Measurements from ENCODE around the gene SRSF5. TPM values are rescaled to one million over a fixed set of nuclear protein-coding genes. Genes with fewer than 3 reads are reported as not detected.
"Not testable (repeated sequence)": the region's sequence is repeated elsewhere in the genome, so short reads cannot be mapped to it uniquely, and the experiment has no call there.

The SRSF5 gene
- total and polyA plus RNA-seq, 2 donors (not counting 1 experiment from before 2014, with no cell fraction given), result 701 to 768 TPM

DNA sequence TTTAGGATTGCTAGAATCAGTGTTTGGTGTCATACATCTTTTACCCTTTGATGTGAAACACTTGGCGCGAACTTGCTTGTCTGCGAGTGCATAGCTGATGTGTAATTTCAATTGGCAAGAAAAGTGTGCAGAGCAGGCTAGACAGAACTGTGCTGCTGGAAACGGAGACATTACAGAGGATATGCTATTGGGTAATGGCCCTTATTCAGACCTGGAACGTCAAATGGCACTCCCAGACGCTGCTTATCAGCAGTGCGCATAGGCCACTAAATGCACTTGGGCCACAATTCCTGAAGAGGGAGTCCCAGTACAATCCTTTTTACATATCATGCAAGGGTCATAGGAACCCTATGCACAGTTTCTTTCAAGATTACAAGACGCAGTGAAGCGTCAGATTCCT lies 45.8 kb downstream of the SRSF5 start:
- TF ChIP-seq, protein P1, sequence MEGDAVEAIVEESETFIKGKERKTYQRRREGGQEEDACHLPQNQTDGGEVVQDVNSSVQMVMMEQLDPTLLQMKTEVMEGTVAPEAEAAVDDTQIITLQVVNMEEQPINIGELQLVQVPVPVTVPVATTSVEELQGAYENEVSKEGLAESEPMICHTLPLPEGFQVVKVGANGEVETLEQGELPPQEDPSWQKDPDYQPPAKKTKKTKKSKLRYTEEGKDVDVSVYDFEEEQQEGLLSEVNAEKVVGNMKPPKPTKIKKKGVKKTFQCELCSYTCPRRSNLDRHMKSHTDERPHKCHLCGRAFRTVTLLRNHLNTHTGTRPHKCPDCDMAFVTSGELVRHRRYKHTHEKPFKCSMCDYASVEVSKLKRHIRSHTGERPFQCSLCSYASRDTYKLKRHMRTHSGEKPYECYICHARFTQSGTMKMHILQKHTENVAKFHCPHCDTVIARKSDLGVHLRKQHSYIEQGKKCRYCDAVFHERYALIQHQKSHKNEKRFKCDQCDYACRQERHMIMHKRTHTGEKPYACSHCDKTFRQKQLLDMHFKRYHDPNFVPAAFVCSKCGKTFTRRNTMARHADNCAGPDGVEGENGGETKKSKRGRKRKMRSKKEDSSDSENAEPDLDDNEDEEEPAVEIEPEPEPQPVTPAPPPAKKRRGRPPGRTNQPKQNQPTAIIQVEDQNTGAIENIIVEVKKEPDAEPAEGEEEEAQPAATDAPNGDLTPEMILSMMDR (IDR thresholded peaks at IDR 0.05), result no peak
- no peak for TF ChIP-seq EZH2 (IDR thresholded peaks at IDR 0.05; ENCODE audit: borderline replicate concordance, insufficient read depth, low read depth, low read length, poor library complexity, severe bottlenecking)
- no peaks in the 10 kb centered on the region for H3K4me1 Mint-ChIP-seq
- peaks cover 0 to 3% (median 0%) of the 10 kb centered on the region in 3 donors for H3K9me3 ChIP-seq (ENCODE audit: control extremely low read depth in 1 of 3, control insufficient read depth in 2 of 3, insufficient read depth in 1 of 3, low read length in 2 of 3)
- WGBS (ENCODE audit: insufficient coverage), result 92% methylated on average over 9 of the region's 9 CpGs
- H3K4me1 ChIP-seq (ENCODE audit: control insufficient read depth in 2 of 2, insufficient read depth in 2 of 2, low read length in 2 of 2), result no peaks in the 10 kb centered on the region
- no peak overlapping the region for H3K27ac ChIP-seq (ENCODE audit: low read length in 2 of 2)
- no peak overlapping the region for H3K4me3 Mint-ChIP-seq
- ChIA-PET CTCF (no interaction called here), POLR2A (no interaction called here)
- H3K27ac Mint-ChIP-seq, result no peak overlapping the region
- H3K27me3 ChIP-seq (replicated peaks in 1 of 4; ENCODE audit: control extremely low read depth in 1 of 4, control insufficient read depth in 3 of 4, insufficient read depth in 4 of 4, low read length in 3 of 4), result no peaks in the 10 kb centered on the region
- intact Hi-C loops (cut with micrococcal nuclease), result no loop called here
- no peak overlapping the region for H3K9ac ChIP-seq (ENCODE audit: low read length)
- peaks cover 22% of the 10 kb centered on the region for H3K27me3 Mint-ChIP-seq
- no peaks in the 10 kb centered on the region for H3K9me3 Mint-ChIP-seq (ENCODE audit: insufficient read depth)
- ATAC-seq (ENCODE audit: low read depth), result no peak
- no peaks in the 10 kb centered on the region for H3K79me2 ChIP-seq (ENCODE audit: control insufficient read depth, insufficient read depth, low read length)
- no peak overlapping the region for H2AFZ ChIP-seq (ENCODE audit: insufficient read depth, low read depth, low read length, poor library complexity, severe bottlenecking)
- no peak overlapping the region for H3K4me3 ChIP-seq (ENCODE audit: control extremely low read depth in 1 of 5, extremely low read depth in 1 of 5, insufficient read depth in 1 of 5, low read depth in 2 of 5, low read length in 4 of 5)
- DNase-seq, result no peak
- no peaks in the 10 kb centered on the region for H3K36me3 ChIP-seq (replicated peaks in 1 of 2; ENCODE audit: control extremely low read depth in 1 of 2, control insufficient read depth in 1 of 2, extremely low read depth in 1 of 2, insufficient read depth in 2 of 2, low read length in 1 of 2)
- no peak overlapping the region for H3K4me2 ChIP-seq (replicated peaks; ENCODE audit: low read depth, low read length, poor library complexity, severe bottlenecking)
- H4K20me1 ChIP-seq (ENCODE audit: control insufficient read depth, insufficient read depth, low read length, poor library complexity, severe bottlenecking), result no peaks in the 10 kb centered on the region

DNA sequence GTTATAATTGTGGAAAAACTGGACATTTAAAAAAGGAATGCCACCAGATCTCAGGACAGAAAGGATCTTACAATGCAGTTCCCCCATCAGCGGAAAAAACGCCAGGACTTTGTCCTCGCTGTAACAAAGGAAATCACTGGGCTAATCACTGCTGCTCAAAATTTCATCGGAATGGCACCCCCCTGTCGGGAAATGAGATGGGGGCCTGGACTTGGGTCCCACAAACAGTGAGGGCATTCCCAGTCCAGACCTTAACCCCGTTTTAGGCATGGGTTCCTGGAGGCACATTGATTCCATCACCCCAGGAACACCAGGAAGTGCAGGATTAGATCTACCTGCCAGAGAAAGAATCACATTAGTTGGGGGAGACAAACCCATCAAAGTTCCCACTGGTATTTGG lies 46.4 kb downstream of the SRSF5 start:
- H3K4me2 ChIP-seq (replicated peaks; ENCODE audit: low read depth, low read length, poor library complexity, severe bottlenecking); POLR2A ChIA-PET; H3K9me3 ChIP-seq (ENCODE audit: control extremely low read depth in 1 of 3, control insufficient read depth in 2 of 3, insufficient read depth in 1 of 3, low read length in 2 of 3); CTCF ChIA-PET; intact Hi-C loops (cut with micrococcal nuclease); H3K79me2 ChIP-seq (ENCODE audit: control insufficient read depth, insufficient read depth, low read length); H3K9ac ChIP-seq (ENCODE audit: low read length); H3K4me3 ChIP-seq (ENCODE audit: control extremely low read depth in 1 of 5, extremely low read depth in 1 of 5, insufficient read depth in 1 of 5, low read depth in 2 of 5, low read length in 4 of 5); H3K27me3 ChIP-seq (replicated peaks in 1 of 4; ENCODE audit: control extremely low read depth in 1 of 4, control insufficient read depth in 3 of 4, insufficient read depth in 4 of 4, low read length in 3 of 4); H2AFZ ChIP-seq (ENCODE audit: insufficient read depth, low read depth, low read length, poor library complexity, severe bottlenecking); DNase-seq; H3K4me1 ChIP-seq (ENCODE audit: control insufficient read depth in 2 of 2, insufficient read depth in 2 of 2, low read length in 2 of 2); H3K4me1 Mint-ChIP-seq; ATAC-seq (ENCODE audit: low read depth); H3K4me3 Mint-ChIP-seq; H3K27ac ChIP-seq (ENCODE audit: low read length in 2 of 2); H3K9me3 Mint-ChIP-seq (ENCODE audit: insufficient read depth); H4K20me1 ChIP-seq (ENCODE audit: control insufficient read depth, insufficient read depth, low read length, poor library complexity, severe bottlenecking); H3K27ac Mint-ChIP-seq; H3K36me3 ChIP-seq (replicated peaks in 1 of 2; ENCODE audit: control extremely low read depth in 1 of 2, control insufficient read depth in 1 of 2, extremely low read depth in 1 of 2, insufficient read depth in 2 of 2, low read length in 1 of 2): not testable (repeated sequence)
- peaks cover 22% of the 10 kb centered on the region for H3K27me3 Mint-ChIP-seq
- WGBS (ENCODE audit: insufficient coverage), result 85% methylated on average over 6 of the region's 6 CpGs
